CD14-positive monocyte (primary cell): ENCODE results near the gene KIR2DL4. TPM values are rescaled to one million over a fixed set of nuclear protein-coding genes. Genes with fewer than 3 reads are reported as not detected.

Source experiments
- DNase-seq, 3 donors: peaks; one replicate each; pipeline ENCODE4 v3.0.0-alpha.2; 2011 to 2022
- H2AFZ ChIP-seq: 2 replicates; pipeline ENCODE4 v1.6.0; 2012; ENCODE audit warnings: mild to moderate bottlenecking, low read depth, low read length, inconsistent platforms; ENCODE audit not compliant: insufficient read depth, poor library complexity, severe bottlenecking
- H3K27ac ChIP-seq, 2 donors: 1 replicate in 1 of 2; 2 replicates in 1 of 2; pipeline ENCODE4 v1.5.1; 2012 to 2013; ENCODE audit warnings: low read length in 2 of 2, control low read depth in 1 of 2, inconsistent platforms in 1 of 2, low read depth in 1 of 2, mild to moderate bottlenecking in 1 of 2
- H3K27me3 ChIP-seq, 2 donors: one replicate each; pipeline versions ENCODE4 v1.6.0 to v1.6.1; 2011 to 2013; ENCODE audit warnings: low read length in 2 of 2; ENCODE audit not compliant: control insufficient read depth in 2 of 2, insufficient read depth in 2 of 2
- H3K36me3 ChIP-seq, 2 donors: replicated peaks in 1 of 2; 1 replicate in 1 of 2; 2 replicates in 1 of 2; pipeline versions ENCODE4 v1.5.1 to v1.6.1; 2012 to 2013; ENCODE audit warnings: low read length in 2 of 2, control low read depth in 1 of 2, inconsistent platforms in 1 of 2, mild to moderate bottlenecking in 1 of 2; ENCODE audit not compliant: insufficient read depth in 2 of 2, control insufficient read depth in 1 of 2
- H3K4me1 ChIP-seq, 2 donors: 1 replicate in 1 of 2; 2 replicates in 1 of 2; pipeline versions ENCODE4 v1.5.1 to v1.6.1; 2012 to 2013; ENCODE audit warnings: low read length in 2 of 2, control low read depth in 1 of 2, inconsistent platforms in 1 of 2, mild to moderate bottlenecking in 1 of 2, moderate library complexity in 1 of 2; ENCODE audit not compliant: insufficient read depth in 2 of 2, control insufficient read depth in 1 of 2
- H3K4me2 ChIP-seq: replicated peaks from 2 replicates; pipeline ENCODE3; 2012; ENCODE audit warnings: low read length, moderate library complexity, mild to moderate bottlenecking; ENCODE audit not compliant: poor library complexity, severe bottlenecking; ENCODE audit errors: extremely low read depth
- H3K4me3 ChIP-seq, 3 experiments: fragments of 200-600 bp in 1 of 3; sonication (generic) in 1 of 3; replicated peaks in 1 of 3; 1 replicate in 2 of 3; 2 replicates in 1 of 3; pipeline ENCODE4 v1.5.1; 2011 to 2013; ENCODE audit warnings: low read length in 3 of 3, mild to moderate bottlenecking in 3 of 3, control low read depth in 2 of 3, low read depth in 2 of 3, inconsistent platforms in 1 of 3, moderate library complexity in 1 of 3
- H3K79me2 ChIP-seq: 2 replicates; pipeline ENCODE4 v1.6.0; 2012; ENCODE audit warnings: mild to moderate bottlenecking, control low read depth, inconsistent platforms, low read length, moderate library complexity; ENCODE audit not compliant: insufficient read depth
- H3K9ac ChIP-seq: 2 replicates; pipeline ENCODE4 v1.6.0; 2017; ENCODE audit warnings: low read length, mild to moderate bottlenecking; ENCODE audit not compliant: insufficient read depth, poor library complexity, severe bottlenecking
- H3K9me3 ChIP-seq, 2 donors: replicated peaks in 1 of 2; 1 replicate in 1 of 2; 2 replicates in 1 of 2; pipeline versions ENCODE4 v1.5.1 to v1.6.1; 2012 to 2013; ENCODE audit warnings: low read length in 2 of 2, control low read depth in 1 of 2; ENCODE audit not compliant: control insufficient read depth in 1 of 2, insufficient read depth in 1 of 2
- H4K20me1 ChIP-seq: 2 replicates; pipeline ENCODE4 v1.6.0; 2012; ENCODE audit warnings: mild to moderate bottlenecking, low read length, control low read depth, moderate library complexity; ENCODE audit not compliant: insufficient read depth
- H3K27ac Mint-ChIP-seq, 7 donors: one replicate each; pipeline ENCODE4 v1.8.0; 2020; ENCODE audit warnings: mild to moderate bottlenecking in 7 of 7, mixed read lengths in 7 of 7, moderate library complexity in 6 of 7, inconsistent platforms in 2 of 7
- H3K27me3 Mint-ChIP-seq, 3 donors: one replicate each; pipeline ENCODE4 v1.8.0; 2021 to 2022; ENCODE audit warnings: low read depth in 3 of 3, mild to moderate bottlenecking in 3 of 3, mixed read lengths in 3 of 3, moderate library complexity in 3 of 3, inconsistent platforms in 1 of 3
- H3K36me3 Mint-ChIP-seq, 2 donors: one replicate each; pipeline ENCODE4 v1.8.0; 2020; ENCODE audit warnings: mixed read lengths in 2 of 2, inconsistent platforms in 1 of 2, mild to moderate bottlenecking in 1 of 2
- H3K4me1 Mint-ChIP-seq: one replicate; pipeline ENCODE4 v1.8.0; 2020; ENCODE audit warnings: mild to moderate bottlenecking, mixed read lengths
- H3K4me3 Mint-ChIP-seq, 2 donors: one replicate each; pipeline ENCODE4 v1.8.0; 2020; ENCODE audit warnings: mild to moderate bottlenecking in 2 of 2, mixed read lengths in 2 of 2, moderate library complexity in 1 of 2
- H3K9me3 Mint-ChIP-seq, 7 donors: one replicate each; pipeline ENCODE4 v1.8.0; 2020 to 2022; ENCODE audit warnings: mixed read lengths in 7 of 7, mild to moderate bottlenecking in 6 of 7, moderate library complexity in 6 of 7, inconsistent platforms in 2 of 7
- WGBS: methylation state at CpG from one replicate; pipeline ENCODE4 v1.1.5; 2013; ENCODE audit warnings: missing lambda C conversion rate; ENCODE audit not compliant: insufficient coverage; 5-methylcytosine and 5-hydroxymethylcytosine counted together
- intact Hi-C, 2 donors: fragments of 100-400 bp; cut with micrococcal nuclease; formaldehyde crosslinking; loops; one replicate each; pipeline versions ENCODE4 v1.15.0 to v1.15.1; 2023
- polyA plus RNA-seq, 3 donors: library from polyadenylated mRNA; depleted of rRNA in 1 of 3; unstranded in 2 of 3; stranded (reverse) in 1 of 3; fragments of 300-500 nt in 2 of 3; fragments of >200 nt in 1 of 3; fragmentation: Illumina TruSeq in 2 of 3; gene quantifications; 1 replicate in 2 of 3; 2 replicates in 1 of 3; pipeline ENCODE4 v1.2.3, GENCODE V29; 2012 to 2021
- TF ChIP-seq, protein P1 (sequence below): fragments of 200-600 bp; IDR thresholded peaks from one replicate; pipeline ENCODE4 v1.8.0; 2022; ENCODE audit warnings: antibody characterized with exemption, mild to moderate bottlenecking

KIR2DL4 gene
- polyA plus RNA-seq, 3 donors: 0.12 to 0.17 (median 0.14) TPM

DNA sequence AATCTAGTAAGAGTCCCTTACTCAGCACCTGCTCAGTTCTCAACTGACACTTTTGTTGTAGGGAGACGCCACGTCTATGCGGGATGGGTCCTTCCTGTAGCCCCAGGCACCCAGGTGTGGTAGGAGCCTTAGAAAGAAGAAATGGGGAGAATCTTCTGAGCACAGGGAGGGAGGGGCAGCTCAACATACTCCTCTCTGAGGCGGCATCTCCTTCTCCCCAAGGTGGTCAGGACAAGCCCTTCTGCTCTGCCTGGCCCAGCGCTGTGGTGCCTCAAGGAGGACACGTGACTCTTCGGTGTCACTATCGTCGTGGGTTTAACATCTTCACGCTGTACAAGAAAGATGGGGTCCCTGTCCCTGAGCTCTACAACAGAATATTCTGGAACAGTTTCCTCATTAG lies 1.2 kb downstream of the KIR2DL4 start:
- TF ChIP-seq, protein P1, sequence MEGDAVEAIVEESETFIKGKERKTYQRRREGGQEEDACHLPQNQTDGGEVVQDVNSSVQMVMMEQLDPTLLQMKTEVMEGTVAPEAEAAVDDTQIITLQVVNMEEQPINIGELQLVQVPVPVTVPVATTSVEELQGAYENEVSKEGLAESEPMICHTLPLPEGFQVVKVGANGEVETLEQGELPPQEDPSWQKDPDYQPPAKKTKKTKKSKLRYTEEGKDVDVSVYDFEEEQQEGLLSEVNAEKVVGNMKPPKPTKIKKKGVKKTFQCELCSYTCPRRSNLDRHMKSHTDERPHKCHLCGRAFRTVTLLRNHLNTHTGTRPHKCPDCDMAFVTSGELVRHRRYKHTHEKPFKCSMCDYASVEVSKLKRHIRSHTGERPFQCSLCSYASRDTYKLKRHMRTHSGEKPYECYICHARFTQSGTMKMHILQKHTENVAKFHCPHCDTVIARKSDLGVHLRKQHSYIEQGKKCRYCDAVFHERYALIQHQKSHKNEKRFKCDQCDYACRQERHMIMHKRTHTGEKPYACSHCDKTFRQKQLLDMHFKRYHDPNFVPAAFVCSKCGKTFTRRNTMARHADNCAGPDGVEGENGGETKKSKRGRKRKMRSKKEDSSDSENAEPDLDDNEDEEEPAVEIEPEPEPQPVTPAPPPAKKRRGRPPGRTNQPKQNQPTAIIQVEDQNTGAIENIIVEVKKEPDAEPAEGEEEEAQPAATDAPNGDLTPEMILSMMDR: no peak
- Histone ChIP-seq H4K20me1 (no peaks in the 10 kb centered on the region), H2AFZ (no peak overlapping the region), H3K27me3 (no peaks in the 10 kb centered on the region), H3K79me2 (no peaks in the 10 kb centered on the region), H3K27ac (no peak overlapping the region), H3K4me1 (no peaks in the 10 kb centered on the region), H3K9ac (no peak overlapping the region), H3K4me3 (no peak overlapping the region), H3K9me3 (no peaks in the 10 kb centered on the region), H3K4me2 (no peak overlapping the region), H3K36me3 (no peaks in the 10 kb centered on the region)
- intact Hi-C loops: no loop called here
- DNase-seq: no peak
- no peak overlapping the region for H3K4me3 Mint-ChIP-seq
- peaks cover 0 to 2% (median 0%) of the 10 kb centered on the region in 7 donors for H3K9me3 Mint-ChIP-seq
- no peaks in the 10 kb centered on the region for H3K36me3 Mint-ChIP-seq
- WGBS: 96% methylated on average over 7 of the region's 10 CpGs
- H3K27ac Mint-ChIP-seq: no peak overlapping the region
- H3K4me1 Mint-ChIP-seq: peaks cover 3% of the 10 kb centered on the region
- H3K27me3 Mint-ChIP-seq: peaks cover 14 to 27% (median 22%) of the 10 kb centered on the region in 3 donors

DNA sequence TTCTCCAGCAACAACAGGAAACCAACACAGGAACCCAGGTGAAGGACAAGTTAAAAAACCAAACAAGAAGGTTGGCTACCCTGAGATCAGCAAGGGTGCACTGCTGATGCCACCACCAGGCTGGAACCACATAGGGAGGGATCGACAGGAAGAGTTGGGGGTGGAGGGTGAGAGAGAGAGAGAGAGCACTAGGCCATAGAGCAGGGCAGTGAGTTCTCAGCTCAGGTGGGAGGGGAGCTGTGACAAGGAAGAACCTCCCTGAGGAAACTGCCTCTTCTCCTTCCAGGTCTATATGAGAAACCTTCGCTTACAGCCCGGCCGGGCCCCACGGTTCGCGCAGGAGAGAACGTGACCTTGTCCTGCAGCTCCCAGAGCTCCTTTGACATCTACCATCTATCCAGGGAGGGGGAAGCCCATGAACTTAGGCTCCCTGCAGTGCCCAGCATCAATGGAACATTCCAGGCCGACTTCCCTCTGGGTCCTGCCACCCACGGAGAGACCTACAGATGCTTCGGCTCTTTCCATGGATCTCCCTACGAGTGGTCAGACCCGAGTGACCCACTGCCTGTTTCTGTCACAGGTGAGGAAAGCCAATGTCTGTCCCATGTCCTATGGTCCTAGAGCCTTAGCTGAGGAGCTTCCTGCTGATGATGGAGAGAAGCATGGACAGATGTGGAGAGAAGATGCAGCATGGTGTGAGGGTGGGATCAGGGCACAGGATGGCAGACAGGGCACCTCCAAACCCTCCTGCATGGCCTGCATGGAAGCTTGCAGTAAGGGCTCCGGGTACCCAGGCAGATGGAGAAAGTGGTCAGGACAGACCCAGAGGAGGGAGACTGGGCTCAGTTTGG lies 2.5 kb downstream of the KIR2DL4 start:
- no peak overlapping the region for H3K4me3 ChIP-seq
- no peaks in the 10 kb centered on the region for H3K4me1 ChIP-seq
- 92% methylated on average over 12 of the region's 14 CpGs for WGBS
- H3K4me2 ChIP-seq: no peak overlapping the region
- H3K4me1 Mint-ChIP-seq: peaks cover 3% of the 10 kb centered on the region
- H3K79me2 ChIP-seq: no peaks in the 10 kb centered on the region
- H3K27me3 Mint-ChIP-seq: peaks cover 14 to 27% (median 22%) of the 10 kb centered on the region in 3 donors
- H3K4me3 Mint-ChIP-seq: peak overlapping the region in 1 of 2 donors; percentile 6
- H2AFZ ChIP-seq: no peak overlapping the region
- DNase-seq: no peak
- TF ChIP-seq, protein P1: no peak
- H3K27ac ChIP-seq: no peak overlapping the region
- H3K36me3 Mint-ChIP-seq: no peaks in the 10 kb centered on the region
- H3K9me3 ChIP-seq: no peaks in the 10 kb centered on the region
- H3K9ac ChIP-seq: no peak overlapping the region
- H3K36me3 ChIP-seq: no peaks in the 10 kb centered on the region
- no peaks in the 10 kb centered on the region for H3K27me3 ChIP-seq
- peaks cover 0 to 7% (median 5%) of the 10 kb centered on the region in 7 donors for H3K9me3 Mint-ChIP-seq
- intact Hi-C loops: no loop called here
- no peak overlapping the region for H3K27ac Mint-ChIP-seq
- no peaks in the 10 kb centered on the region for H4K20me1 ChIP-seq
